SK-N-SH (cell line): ENCODE measurements around the gene RNF13. TPM values are rescaled to one million over a fixed set of nuclear protein-coding genes. Genes with fewer than 3 reads are reported as not detected.

Experiments
- CTCF ChIA-PET: fragments of 300-600, 350-600 bp; formaldehyde crosslinking; extraction: SDS; loops from one replicate; lab custom pipeline; 2021; lab: Yijun Ruan, JAX
- POLR2A ChIA-PET: fragments of 350-600 bp; sonication (Branson Sonifier 250); formaldehyde crosslinking; extraction: SDS; loops from one replicate; lab custom pipeline; 2020; ENCODE audit warnings: antibody characterized with exemption, inconsistent platforms; lab: Yijun Ruan, JAX
- DNase-seq: peaks from one replicate; pipeline ENCODE4 v3.0.0; 2012
- H2AFZ ChIP-seq: fragments of 200-600 bp; sonication (generic); 2 replicates; pipeline ENCODE4 v1.8.1; 2016; ENCODE audit warnings: antibody characterized with exemption, mild to moderate bottlenecking, low read depth
- H3F3A ChIP-seq: fragments of 200-600 bp; sonication (generic); replicated peaks from 2 replicates; pipeline ENCODE3; 2016; ENCODE audit warnings: antibody characterized with exemption, mild to moderate bottlenecking; ENCODE audit not compliant: insufficient read depth
- H3K27ac ChIP-seq, 2 experiments: fragments of 200-500 bp in 1 of 2; fragments of 200-600 bp in 1 of 2; sonication (Bioruptor generic) in 1 of 2; sonication (generic), shearing (Covaris generic) in 1 of 2; 2 replicates each; pipeline versions ENCODE4 v1.5.1 to v1.6.1; 2014 to 2016; ENCODE audit warnings: low read depth in 2 of 2, inconsistent platforms in 1 of 2, low read length in 1 of 2, mild to moderate bottlenecking in 1 of 2, mixed read lengths in 1 of 2
- H3K27me3 ChIP-seq: fragments of 200-600 bp; sonication (generic), shearing (Covaris generic); 2 replicates; pipeline ENCODE4 v1.6.1; 2016; ENCODE audit warnings: mixed run types; ENCODE audit not compliant: insufficient read depth
- H3K36me3 ChIP-seq, 2 experiments: fragments of 200-500 bp in 1 of 2; fragments of 200-600 bp in 1 of 2; sonication (Bioruptor generic) in 1 of 2; sonication (generic) in 1 of 2; replicated peaks in 1 of 2; 2 replicates each; pipeline versions ENCODE3 to v1.5.1; 2014 to 2016; ENCODE audit warnings: low read length in 1 of 2, mild to moderate bottlenecking in 1 of 2; ENCODE audit not compliant: insufficient read depth in 2 of 2, control insufficient read depth in 1 of 2
- H3K4me1 ChIP-seq, 2 experiments: fragments of 200-500 bp in 1 of 2; fragments of 200-600 bp in 1 of 2; sonication (Bioruptor generic) in 1 of 2; sonication (generic), shearing (Covaris generic) in 1 of 2; 2 replicates each; pipeline versions ENCODE4 v1.5.1 to v1.6.1; 2014 to 2016; ENCODE audit warnings: low read depth in 1 of 2, low read length in 1 of 2, mixed run types in 1 of 2; ENCODE audit not compliant: insufficient read depth in 2 of 2, control insufficient read depth in 1 of 2
- H3K4me2 ChIP-seq: fragments of 200-600 bp; sonication (generic), shearing (Covaris generic); 2 replicates; pipeline ENCODE4 v1.6.1; 2017; ENCODE audit warnings: mixed run types
- H3K4me3 ChIP-seq, 2 experiments: fragments of 200-500 bp in 1 of 2; fragments of 200-600 bp in 1 of 2; sonication (Bioruptor generic) in 1 of 2; sonication (generic), shearing (Covaris generic) in 1 of 2; 2 replicates each; pipeline versions ENCODE4 v1.5.1 to v1.8.1; 2014 to 2016; ENCODE audit warnings: low read depth in 2 of 2, inconsistent platforms in 1 of 2, low read length in 1 of 2, mild to moderate bottlenecking in 1 of 2, mixed read lengths in 1 of 2, moderate library complexity in 1 of 2
- H3K79me2 ChIP-seq: fragments of 200-600 bp; sonication (generic); 2 replicates; pipeline ENCODE4 v1.8.1; 2017; ENCODE audit warnings: mild to moderate bottlenecking; ENCODE audit not compliant: insufficient read depth
- H3K9ac ChIP-seq: fragments of 200-600 bp; sonication (generic); 2 replicates; pipeline ENCODE4 v1.6.1; 2017; ENCODE audit warnings: mixed run types
- H3K9me2 ChIP-seq: fragments of 200-600 bp; sonication (generic); 2 replicates; pipeline ENCODE4 v1.6.1; 2017; ENCODE audit warnings: mixed run types
- H3K9me3 ChIP-seq: fragments of 200-600 bp; sonication (generic); 2 replicates; pipeline ENCODE4 v1.6.1; 2017; ENCODE audit warnings: mixed run types, mild to moderate bottlenecking, moderate library complexity
- H4K20me1 ChIP-seq: fragments of 200-600 bp; sonication (generic); 2 replicates; pipeline ENCODE4 v1.6.1; 2017; ENCODE audit warnings: mild to moderate bottlenecking, mixed run types; ENCODE audit not compliant: insufficient read depth
- CHD2 ChIP-seq: fragments of 150-350 bp; IDR thresholded peaks from 2 replicates; pipeline ENCODE4 v1.6.1; 2018; ENCODE audit warnings: low read length; ENCODE audit not compliant: partially characterized antibody
- EP300 ChIP-seq, 2 experiments: IDR thresholded peaks; 2 replicates each; pipeline versions ENCODE4 v1.4.0 to v1.6.1; 2012; ENCODE audit warnings: borderline replicate concordance in 1 of 2, low read depth in 1 of 2, low read length in 1 of 2
- FOXJ3 ChIP-seq: sonication (generic); formaldehyde crosslinking; IDR thresholded peaks from 2 replicates; pipeline ENCODE4 v1.5.1; 2020; ENCODE audit warnings: mild to moderate bottlenecking, missing genetic modification reagents
- IRF3 ChIP-seq: fragments of 150-350 bp; IDR thresholded peaks from 2 replicates; pipeline ENCODE4 v1.6.1; 2016; ENCODE audit warnings: mild to moderate bottlenecking, low read depth, low read length
- MAX ChIP-seq: IDR thresholded peaks from 2 replicates; pipeline ENCODE4 v1.4.0; 2012; ENCODE audit warnings: low read depth
- MXI1 ChIP-seq: IDR thresholded peaks from 2 replicates; pipeline ENCODE4 v1.6.1; 2012; ENCODE audit warnings: mild to moderate bottlenecking, low read depth, low read length, improper control_type of control experiment
- NFIC ChIP-seq: IDR thresholded peaks from 2 replicates; pipeline ENCODE4 v1.4.0; 2012; ENCODE audit warnings: borderline replicate concordance
- NRF1 ChIP-seq: IDR thresholded peaks from 2 replicates; pipeline ENCODE4 v1.6.1; 2012; ENCODE audit warnings: low read depth, mild to moderate bottlenecking, low read length
- POLR2AphosphoS5 ChIP-seq: IDR thresholded peaks from 2 replicates; pipeline ENCODE4 v1.6.1; 2012; ENCODE audit warnings: low read depth, low read length
- REST ChIP-seq: IDR thresholded peaks from 2 replicates; pipeline ENCODE4 v1.6.1; 2012; ENCODE audit warnings: mild to moderate bottlenecking, low read depth, low read length, moderate library complexity
- WGBS: methylation state at CpG from one replicate; pipeline ENCODE4 v1.1.6; 2017; ENCODE audit warnings: low lambda C conversion rate; 5-methylcytosine and 5-hydroxymethylcytosine counted together
- polyA plus RNA-seq, 3 experiments: library from polyadenylated mRNA; depleted of rRNA; stranded (reverse); fragments of >200 nt; gene quantifications; 2 replicates each; pipeline ENCODE4 v1.2.3, GENCODE V29; 2012
- TF ChIP-seq, protein P1 (sequence below): fragments of 150-350 bp; IDR thresholded peaks from 2 replicates; pipeline ENCODE4 v1.6.1; 2017; ENCODE audit warnings: antibody characterized with exemption, low read length, low read depth, borderline replicate concordance

RNF13 gene
- polyA plus RNA-seq, 1 of the 3 experiments (the other 2 are of a cell fraction) = 14.9 TPM

DNA sequence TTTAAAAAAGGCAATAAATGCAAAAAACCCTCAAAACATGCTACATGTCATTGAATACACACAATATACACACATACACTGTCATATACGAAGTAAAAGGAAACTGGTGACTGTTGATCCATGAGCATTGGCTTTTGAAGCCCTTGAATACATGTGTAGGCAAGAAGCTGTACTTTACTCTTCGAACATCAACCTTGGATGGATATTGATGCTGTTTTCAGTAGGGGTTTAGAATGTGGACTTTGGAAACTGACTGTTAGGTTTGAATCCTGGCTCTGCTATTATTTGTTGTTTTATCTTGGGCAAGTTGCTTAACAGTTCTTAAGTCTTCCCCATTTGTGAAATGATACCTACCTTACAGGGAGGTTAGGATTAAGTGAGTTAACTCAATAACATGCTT lies 30.5 kb downstream of the RNF13 start (continued):
- TF ChIP-seq MAX (no peak), NRF1 (no peak)

DNA sequence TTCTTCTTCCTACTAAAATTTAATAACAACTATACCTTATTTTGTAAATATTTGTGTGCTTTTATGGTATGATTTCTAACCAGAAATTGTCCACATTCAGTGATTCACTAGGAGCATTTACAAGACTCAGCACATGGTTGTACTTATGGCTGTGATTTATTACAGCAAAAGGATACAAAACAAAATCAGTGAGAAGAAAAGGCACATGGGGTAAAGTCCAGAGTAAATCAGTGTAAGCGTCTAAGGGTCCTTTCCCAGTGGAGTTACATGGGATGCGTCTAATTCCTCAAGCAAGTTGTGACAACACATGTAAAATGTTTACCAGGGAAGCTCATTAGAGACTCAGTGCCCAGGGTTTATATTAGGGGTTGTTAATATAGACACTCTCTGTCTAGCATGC lies 31.1 kb downstream of the RNF13 start:
- Histone ChIP-seq H2AFZ (no peak overlapping the region), H4K20me1 (no peaks in the 10 kb centered on the region), H3K4me1 (no peaks in the 10 kb centered on the region; a peak in 1 of 4 replicates), H3K36me3 (peaks cover 20 to 24% of the 10 kb centered on the region in 2 experiments), H3K9me2 (no peaks in the 10 kb centered on the region), H3K79me2 (peaks cover 17% of the 10 kb centered on the region), H3K4me3 (no peak overlapping the region), H3F3A (no peaks in the 10 kb centered on the region), H3K9me3 (no peaks in the 10 kb centered on the region), H3K9ac (no peak overlapping the region), H3K27me3 (no peaks in the 10 kb centered on the region), H3K4me2 (no peak overlapping the region), H3K27ac (no peak overlapping the region)
- no peak for DNase-seq
- CTCF ChIA-PET = interaction anchor here (0.7 to 1.8 kb wide), 3 partner anchors 35 to 72 kb away, joined by 3 to 4 read pairs (median 3); no protein-coding TSS in a partner anchor
- no peak for TF ChIP-seq CHD2
- no peak for TF ChIP-seq POLR2AphosphoS5
- TF ChIP-seq MXI1 = no peak
- TF ChIP-seq EP300 (IDR thresholded peaks at IDR 0.05; ENCODE audit: borderline replicate concordance in 1 of 2, low read depth in 1 of 2, low read length in 1 of 2) = no peak
- TF ChIP-seq IRF3 = no peak
- no peak for TF ChIP-seq REST
- TF ChIP-seq, protein P1, sequence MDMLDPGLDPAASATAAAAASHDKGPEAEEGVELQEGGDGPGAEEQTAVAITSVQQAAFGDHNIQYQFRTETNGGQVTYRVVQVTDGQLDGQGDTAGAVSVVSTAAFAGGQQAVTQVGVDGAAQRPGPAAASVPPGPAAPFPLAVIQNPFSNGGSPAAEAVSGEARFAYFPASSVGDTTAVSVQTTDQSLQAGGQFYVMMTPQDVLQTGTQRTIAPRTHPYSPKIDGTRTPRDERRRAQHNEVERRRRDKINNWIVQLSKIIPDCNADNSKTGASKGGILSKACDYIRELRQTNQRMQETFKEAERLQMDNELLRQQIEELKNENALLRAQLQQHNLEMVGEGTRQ = no peak
- no peak for TF ChIP-seq FOXJ3 (CRISPR knock-in tag)
- TF ChIP-seq MAX = no peak
- no peak for TF ChIP-seq NFIC
- no peak for TF ChIP-seq NRF1
- 98% methylated on average over 2 of the region's 2 CpGs for WGBS
- POLR2A ChIA-PET = no interaction called here
